GM06990 (cell line): ENCODE results near the gene SKIL.
A peak's percentile ranks its signal among the peaks of the same experiment; 100 is the strongest.

Experiments used
- DNase-seq: peaks from one replicate; pipeline ENCODE4 v3.0.0-alpha.2; 2011; ENCODE audit not compliant: insufficient read length; ENCODE audit errors: extremely low read depth
- H3K27me3 ChIP-seq: replicated peaks from 2 replicates; pipeline ENCODE4 v1.6.0; 2011; ENCODE audit warnings: low read length; ENCODE audit not compliant: control insufficient read depth, insufficient read depth
- H3K36me3 ChIP-seq: 2 replicates; pipeline ENCODE4 v1.5.1; 2011; ENCODE audit warnings: low read length; ENCODE audit not compliant: control insufficient read depth, insufficient read depth
- H3K4me3 ChIP-seq: replicated peaks from 2 replicates; pipeline ENCODE4 v1.5.1; 2011; ENCODE audit warnings: low read depth, mild to moderate bottlenecking, control low read depth, low read length
- CTCF ChIP-seq: IDR thresholded peaks from 2 replicates; pipeline ENCODE4 v1.5.1; 2011; ENCODE audit warnings: low read length, control low read depth, mild to moderate bottlenecking, inconsistent platforms; ENCODE audit not compliant: insufficient read depth, poor library complexity, severe bottlenecking

Gene SKIL

DNA sequence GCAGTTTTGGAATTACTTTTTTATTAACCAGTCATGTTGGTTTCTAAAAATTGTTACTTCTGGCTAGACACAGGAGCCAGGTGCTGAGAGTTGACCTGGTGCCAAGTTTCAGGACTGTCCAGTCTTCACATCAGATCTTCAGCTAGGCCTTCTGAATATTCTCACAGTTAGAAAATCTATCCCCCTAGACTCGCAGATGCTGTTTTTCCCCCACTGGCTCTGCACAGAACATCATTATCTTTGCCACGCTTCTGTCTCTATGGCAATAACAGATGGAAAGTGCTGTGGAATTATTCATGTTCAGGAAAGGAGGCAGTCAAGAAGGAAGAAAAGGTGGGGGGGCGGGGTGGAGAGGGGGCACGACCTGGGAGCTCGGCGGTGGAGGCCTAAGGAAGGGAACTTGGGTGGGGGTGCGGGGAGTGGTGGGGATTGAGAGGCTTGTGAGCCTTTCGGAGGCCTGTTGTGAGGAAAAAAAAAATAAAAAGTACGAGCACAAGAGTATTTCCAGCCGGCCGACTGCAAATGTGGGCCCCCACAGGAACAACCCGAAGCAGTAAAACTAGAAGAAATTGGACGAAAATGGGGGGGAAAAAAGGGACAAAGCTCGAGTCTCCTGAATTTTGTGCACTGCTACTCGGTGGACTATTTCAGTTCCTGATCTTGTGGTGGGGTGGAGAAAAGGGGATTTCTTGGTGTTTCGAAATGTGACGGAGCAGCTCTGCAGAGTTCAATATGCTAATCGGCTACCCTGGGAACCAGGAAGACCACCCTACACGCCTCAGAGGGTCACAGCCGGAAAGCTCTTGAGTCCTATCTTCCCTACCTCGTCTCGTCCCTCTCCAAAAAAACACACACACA, 1.5 kb upstream of the SKIL start:
- Histone ChIP-seq H3K27me3 (no peaks in the 10 kb centered on the region), H3K36me3 (no peaks in the 10 kb centered on the region), H3K4me3 (peak overlapping the region; percentile 61)
- no peak for TF ChIP-seq CTCF
- DNase-seq, result peak; percentile 54

- H3K4me3 ChIP-seq, result peak overlapping the region; percentile 73
Measured at GRCh38 chr3:170356596-170357175, 829 bp upstream of the SKIL start.

GRCh38 chr3:170358042-170359010, 811 bp downstream of the SKIL start:
- no peaks in the 10 kb centered on the region for H3K27me3 ChIP-seq
- DNase-seq, result peak; percentile 84
- H3K36me3 ChIP-seq, result no peaks in the 10 kb centered on the region
- peak overlapping the region; percentile 73 for H3K4me3 ChIP-seq
- peak; percentile 79 for TF ChIP-seq CTCF

More at GRCh38 chr3:170356596-170357175, 829 bp upstream of the SKIL start:
- H3K36me3 ChIP-seq, result no peaks in the 10 kb centered on the region
- peak; percentile 87 for DNase-seq
- no peak for TF ChIP-seq CTCF
- H3K27me3 ChIP-seq, result no peaks in the 10 kb centered on the region

DNA sequence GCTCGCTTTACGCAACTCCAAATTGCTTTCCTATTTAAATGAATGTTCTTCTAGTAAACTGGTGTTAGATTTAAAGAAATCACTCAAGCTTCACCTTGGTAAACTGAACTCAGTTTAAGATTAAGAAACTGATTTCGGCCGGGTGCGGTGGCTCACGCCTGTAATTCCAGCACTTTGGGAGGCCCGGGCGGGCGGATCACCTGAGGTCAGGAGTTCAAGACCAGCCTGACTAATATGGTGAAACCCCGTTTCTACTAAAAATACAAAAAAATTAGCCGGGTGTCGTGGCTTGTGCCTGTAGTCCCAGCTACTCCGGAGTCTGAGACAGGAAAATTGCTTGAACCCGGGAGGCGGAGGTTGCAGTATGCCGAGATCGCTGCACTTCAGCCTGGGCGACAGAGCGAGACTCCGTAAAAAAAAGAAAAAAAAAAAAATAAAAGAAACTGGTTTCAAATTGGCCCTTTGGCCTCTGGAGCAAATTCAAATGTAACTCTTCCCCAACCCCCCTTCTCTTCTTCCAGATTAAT, 1.7 kb downstream of the SKIL start:
- no peaks in the 10 kb centered on the region for H3K36me3 ChIP-seq
- DNase-seq, result no peak
- no peak for TF ChIP-seq CTCF
- peak overlapping the region; percentile 73 for H3K4me3 ChIP-seq
- H3K27me3 ChIP-seq, result no peaks in the 10 kb centered on the region

- Histone ChIP-seq H3K36me3 (no peaks in the 10 kb centered on the region), H3K27me3 (no peaks in the 10 kb centered on the region), H3K4me3 (no peak overlapping the region)
- no peak for TF ChIP-seq CTCF
- DNase-seq, result no peak
Measured at GRCh38 chr3:170360466-170360865, 3.0 kb downstream of the SKIL start.
